ENCODE results near the gene C6orf132.

The C6orf132 gene

DNA sequence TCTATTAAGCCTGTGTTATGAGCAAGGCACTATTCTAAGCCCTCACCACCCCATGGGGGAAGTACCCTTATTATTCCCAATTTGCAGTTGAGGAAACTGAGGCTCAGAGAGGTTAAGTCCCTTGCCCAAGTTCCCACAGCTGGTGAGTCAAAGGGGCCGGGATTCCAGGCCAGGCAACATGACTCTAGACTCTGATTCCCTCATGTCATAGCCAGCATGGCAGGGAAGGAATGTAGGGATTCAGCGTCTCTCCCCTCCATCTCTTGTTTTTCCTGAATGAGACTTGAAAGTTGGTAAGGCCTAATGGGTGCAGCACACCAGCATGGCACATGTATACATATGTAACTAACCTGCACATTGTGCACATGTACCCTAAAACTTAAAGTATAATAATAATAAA lies 6.7 kb downstream of the C6orf132 start:
- DNase-seq: no peak

DNA sequence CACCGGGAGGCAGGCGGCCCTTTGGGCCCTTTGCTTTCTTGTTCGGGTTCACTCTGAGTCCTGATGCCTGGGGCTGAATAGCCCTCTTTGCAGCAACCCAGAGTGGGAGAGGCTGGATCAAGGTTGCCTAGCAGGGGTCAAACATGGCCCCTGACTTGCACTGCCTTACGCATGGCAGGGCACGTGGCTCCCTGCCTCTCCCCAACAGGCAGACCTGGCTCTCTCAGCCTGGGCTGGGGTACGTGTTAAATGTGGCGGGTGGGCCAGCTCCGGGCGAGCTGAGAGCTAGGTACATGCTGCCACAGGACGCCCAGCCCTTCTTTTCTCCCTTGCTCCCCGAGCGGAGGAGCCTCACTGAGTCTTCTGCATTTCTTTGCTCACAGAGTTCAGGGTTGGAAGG lies 7.3 kb downstream of the C6orf132 start:
- no peak for DNase-seq

- DNase-seq: no peak
These were observed 8.5 kb downstream of the C6orf132 start for GRCh38 chr6:42133926-42134325.

GRCh38 chr6:42131531-42131930 lies 10.9 kb downstream of the C6orf132 start:
- no peak for DNase-seq

DNA sequence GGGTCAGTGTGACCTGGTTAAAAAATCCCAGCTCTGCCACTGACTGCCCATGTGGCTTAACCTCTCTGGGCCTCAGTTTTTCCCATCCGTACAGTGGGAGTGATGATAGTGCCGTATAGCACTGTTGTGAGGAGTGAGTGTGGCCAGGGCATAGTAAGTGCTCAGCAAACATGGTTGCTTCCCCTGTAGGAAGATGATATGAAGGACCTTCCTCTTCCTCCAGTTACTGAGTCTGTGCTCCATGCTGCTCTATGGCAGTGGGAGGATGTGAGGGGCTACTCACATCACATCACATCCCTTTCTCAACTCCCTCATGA lies 13.1 kb downstream of the C6orf132 start:
- DNase-seq: no peak

- DNase-seq: no peak
These were observed 13.7 kb downstream of the C6orf132 start for GRCh38 chr6:42128460-42129359.

DNA sequence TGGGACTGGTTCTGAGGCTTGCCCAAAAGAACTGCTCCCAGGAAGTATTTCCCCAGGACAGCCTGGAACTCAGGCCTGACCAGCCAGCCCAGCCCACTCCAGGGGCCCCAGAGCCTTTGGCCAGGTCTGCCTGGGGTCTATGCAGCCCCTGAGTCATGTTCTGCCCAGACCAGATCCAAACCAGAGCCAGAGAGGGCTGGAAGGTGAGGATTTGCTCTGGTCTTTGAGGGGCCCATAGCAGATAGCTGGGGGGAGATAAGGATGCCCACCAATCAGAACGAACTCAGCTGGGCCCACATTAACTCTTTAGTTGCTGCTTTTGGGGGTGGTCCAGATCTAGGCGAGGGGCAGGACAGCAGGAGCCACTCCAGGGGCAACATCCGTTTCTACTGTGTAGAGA lies 16.8 kb downstream of the C6orf132 start:
- no peak for DNase-seq

DNA sequence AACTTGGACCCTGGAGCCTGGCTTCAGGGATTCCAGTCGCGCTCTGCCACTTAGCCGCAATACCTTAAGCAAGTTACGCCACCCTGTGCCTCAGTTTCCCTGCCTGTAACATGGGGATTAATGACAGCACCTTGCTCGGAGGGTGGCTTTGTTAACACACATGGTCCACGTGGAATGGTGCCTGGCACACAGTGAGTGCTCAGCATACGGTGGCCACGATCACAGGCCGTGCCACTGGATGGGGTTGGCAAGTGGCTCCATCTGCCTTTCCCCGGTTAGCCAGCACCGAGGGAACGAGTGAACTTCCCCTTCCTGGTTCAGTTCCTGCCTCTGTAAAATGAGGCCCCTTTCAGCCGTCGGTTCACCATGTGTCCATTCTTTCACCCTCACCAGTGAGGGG lies 17.2 kb downstream of the C6orf132 start:
- DNase-seq: no peak

DNA sequence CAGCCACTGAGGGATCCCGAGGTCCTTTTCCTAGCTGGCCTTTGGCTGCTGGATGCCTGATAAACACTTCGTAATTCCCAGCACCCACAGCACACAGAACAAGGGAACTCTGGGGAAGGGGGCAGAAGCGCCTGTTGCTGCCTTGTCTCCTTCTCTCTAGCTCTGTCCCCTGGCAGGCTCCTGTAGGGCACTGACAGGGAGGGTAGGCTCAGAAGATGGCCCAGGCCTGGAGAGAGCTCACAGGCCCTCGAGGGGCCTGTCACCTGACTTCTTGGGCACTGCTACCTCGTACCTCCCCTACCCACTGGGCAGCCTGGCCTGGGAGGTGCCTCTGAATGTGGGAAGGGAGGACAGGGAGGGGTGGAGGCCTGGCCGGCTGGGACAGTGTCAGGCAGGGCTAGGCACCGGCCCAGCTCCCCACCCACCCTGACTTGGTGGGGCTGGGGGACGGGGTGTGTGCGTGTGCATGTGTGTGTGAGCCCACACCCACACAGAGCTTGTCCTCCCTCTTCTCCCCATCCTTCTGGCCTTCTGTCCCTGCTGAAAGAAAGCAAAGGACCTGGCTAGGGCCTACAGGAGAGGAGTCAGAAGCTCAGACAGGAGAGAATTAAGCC lies 18.1 kb downstream of the C6orf132 start:
- DNase-seq: no peak

DNA sequence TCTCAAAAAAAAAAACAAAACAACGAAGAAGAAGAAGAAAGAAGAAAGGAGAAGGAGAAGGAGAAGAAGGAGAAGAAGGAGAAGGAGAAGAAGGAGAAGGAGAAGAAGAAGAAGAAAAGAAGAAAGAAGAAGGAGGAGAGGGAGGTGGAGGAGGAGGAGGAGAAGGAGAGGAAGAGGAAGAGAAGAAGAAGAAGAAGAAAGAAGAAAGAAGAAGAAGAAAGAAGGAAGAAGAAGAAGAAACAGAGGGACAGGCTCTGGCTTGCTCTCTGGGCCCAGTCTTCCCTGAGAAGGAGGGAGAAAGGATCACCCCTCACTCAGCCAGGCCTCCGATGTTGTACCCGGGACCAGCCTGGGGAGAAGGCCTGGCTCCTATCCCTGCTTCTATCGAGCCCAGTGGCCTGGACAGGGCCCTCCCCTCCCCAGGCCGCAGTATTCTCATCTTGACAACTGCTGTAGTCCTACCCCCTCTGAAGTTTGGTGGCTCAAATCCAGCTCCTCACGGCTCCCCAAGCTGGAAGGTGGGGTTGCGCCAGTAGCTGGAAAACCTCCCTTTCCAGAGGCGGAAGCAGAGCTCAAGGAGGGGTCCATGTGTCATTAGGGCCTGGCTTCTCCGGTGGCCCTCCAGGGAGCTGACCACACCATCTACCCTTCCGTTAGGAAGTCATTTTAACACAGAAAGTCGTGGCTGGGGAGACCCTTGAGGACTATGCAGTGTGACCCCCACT lies 18.9 kb downstream of the C6orf132 start:
- no peak for DNase-seq

GRCh38 chr6:42120895-42121865 lies 21.2 kb downstream of the C6orf132 start:
- DNase-seq: no peak

DNA sequence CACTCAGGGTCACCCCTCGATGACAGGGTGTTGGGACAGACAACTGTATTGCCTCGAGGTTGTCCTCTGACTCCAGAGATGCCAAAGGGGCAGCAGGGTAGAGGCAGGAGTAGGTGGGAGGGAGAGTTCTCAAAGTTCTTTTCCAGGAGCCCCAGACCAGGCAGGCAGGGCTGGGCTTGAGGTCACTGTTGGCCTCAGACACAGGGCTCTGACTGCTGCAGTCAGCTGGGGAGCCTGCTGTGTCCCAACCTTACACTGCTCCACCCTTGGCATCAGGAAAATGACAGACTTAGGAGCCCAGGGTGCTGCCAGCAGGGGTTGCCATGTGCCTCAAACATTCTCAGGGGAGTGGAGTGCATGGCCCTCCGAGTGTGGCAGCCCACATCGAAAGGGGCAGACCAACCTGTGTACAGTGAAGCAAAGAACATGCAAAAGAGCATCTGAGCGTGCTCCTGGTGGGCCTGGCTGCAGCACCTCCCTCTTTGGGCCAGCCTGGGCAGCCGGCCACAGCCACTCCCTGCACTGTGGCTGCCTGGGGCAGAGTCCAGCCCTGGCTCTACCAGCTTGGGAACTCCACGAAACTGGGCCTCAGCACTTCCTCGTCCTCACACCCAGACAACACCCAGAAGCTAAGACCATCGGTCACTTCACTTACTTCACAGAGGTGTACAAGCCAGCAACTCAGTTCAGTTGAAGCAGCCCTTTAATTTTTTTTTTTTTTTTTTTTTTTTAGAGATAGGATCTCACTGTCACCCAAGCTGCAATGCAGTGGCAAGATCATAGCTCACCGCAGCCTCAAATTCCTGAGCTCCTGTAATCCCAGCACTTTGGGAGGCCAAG lies 24.0 kb downstream of the C6orf132 start:
- DNase-seq: no peak

DNA sequence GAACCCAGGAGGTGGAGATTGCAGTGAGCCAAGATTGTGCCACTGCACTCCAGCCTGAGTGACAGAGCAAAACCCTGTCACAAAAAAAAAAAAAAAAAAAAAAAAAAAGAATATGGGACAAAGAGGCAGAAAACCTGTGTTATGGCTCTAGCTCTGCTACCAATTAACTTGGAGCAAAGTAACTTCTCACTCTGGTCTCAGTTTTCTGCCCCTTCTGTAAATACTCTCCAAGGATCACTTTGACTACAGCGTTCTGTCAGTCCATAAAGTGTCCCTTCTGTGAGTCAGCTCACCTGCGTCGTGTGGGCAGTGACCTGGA lies 24.6 kb downstream of the C6orf132 start:
- no peak for DNase-seq

DNA sequence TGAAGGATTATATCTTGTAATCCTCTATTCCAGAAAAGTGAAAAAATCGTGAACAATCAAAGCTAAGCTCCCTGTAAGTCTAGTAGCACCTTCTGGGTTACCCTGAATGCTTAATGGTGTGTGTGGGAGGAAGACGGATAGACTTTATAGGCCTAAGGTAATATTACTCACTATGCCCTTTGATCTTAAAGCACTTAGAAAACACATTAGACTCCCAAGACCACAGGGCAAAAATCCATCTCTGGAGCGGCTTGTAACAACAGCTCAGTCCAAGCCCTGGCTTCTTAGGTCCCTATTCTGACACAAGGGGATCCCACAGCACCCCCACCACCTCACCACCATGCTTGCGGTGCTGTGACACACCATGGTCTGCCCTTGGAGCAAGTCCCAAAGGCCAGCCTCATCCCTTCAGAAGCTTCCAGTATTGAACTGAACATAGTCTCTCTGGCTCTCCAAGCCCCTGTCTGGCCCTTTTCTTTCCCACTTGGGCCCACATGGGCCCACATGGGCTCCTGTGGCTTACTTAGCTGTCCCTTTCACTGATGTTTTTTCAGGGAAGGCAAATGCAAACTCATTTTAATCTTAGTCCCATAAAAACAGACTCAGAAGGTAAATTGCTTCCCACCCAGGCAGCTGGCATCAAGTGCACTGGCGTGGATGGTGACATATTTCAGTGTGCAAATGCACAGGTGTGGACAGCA lies 28.3 kb downstream of the C6orf132 start:
- no peak for DNase-seq

DNA sequence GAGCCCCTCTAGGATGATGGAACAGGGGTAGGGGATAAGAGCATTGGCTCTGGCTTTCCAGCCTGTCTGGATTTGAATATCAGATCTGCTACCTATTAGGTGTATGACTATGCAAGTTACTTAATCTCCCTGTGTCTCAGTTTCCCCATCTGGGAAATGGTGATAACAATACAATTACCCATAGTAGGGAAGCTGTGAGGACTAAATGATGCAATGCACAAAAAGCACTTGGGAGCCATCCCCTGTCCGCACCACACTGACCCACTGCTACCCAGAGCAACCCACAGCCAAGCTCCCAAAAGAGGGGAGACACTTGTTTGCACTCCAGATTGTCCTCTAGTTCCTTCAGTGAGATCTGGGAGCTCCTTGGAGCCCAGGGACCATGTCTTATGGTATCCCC lies 30.1 kb downstream of the C6orf132 start:
- DNase-seq: no peak

DNA sequence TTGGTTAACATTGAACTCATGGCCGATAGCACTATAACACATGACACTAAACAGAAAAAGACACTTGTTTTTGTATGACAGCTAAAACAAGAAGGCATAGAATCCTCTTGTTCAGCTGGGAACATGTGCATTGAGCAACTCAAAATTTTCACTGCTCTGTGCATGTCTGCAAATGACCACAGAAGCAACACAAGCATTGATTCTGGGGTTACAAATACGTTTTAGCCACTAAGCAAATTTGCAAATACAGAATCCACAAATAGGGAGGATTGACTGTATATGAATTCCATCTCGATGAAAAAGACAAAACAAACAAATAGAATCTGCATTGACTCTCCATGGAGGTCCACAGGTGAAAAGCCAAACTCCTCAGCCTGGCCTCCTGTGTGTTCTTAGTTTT lies 31.7 kb downstream of the C6orf132 start:
- DNase-seq: no peak

GRCh38 chr6:42108071-42108470 lies 34.3 kb downstream of the C6orf132 start:
- DNase-seq: no peak

DNA sequence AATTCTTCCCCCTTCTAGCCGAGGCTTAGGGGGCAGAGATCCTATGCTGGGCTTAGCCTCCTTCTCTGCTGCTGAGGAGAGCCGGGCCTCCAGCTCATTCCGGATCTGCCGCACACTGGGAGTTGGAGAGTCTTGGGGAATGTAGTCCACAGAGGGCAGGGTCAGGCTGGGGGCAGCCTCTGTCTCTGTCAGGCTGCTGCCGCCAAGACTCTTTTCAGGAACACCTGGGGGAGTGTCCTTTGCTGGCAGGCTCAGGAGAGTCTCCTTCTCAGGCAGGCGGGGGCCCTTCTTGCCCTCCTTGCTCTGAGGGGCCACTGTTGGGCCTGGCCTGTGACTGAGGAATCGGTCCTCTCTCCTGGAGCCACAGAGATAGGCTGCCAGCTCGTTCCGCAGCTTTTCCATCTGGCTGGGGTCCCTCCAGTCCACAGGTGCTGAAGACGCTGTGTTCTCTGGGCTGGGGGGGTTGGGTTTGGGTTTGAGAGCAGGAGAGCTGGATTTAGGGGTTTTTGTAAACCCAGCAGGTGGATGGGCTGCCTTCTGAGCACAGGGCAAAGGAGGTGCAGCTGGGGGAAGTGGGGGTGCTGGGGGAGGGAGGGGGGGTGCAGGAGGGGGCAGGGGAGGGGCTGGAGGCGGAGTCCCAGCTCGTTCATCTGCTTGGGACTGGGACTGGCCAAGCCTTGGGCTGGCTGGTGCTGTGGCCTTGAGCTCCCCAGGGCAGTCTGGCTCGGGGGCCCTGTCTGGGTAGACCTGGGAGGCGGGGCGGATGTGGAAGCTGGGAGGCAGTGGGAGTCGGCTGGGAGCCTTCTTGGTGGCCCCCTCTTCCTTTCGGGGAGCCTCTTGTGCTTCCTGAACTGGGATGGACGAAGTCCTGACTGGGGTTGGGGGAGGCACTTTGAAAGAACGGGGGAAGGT lies 36.1 kb downstream of the C6orf132 start:
- DNase-seq: no peak

DNA sequence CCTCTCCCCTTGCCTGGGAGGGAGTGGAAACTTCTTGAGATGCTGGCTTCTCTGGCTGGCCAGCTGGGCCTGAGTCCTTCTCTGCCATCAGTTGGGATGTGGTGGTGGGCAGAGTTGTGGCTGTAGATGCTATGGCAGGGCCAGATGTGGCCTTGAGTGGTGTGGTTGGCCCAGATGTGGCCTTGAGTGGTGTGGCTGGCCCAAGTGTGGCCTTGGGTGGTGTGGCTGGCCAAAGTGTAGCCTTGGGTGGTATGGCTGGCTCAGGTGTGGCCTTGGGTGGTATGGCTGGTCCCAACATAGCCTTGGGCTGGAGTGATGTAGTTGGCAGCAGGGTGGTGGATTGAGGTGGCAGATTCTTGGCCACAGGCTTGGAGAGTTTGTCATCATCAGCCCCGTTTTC lies 36.7 kb downstream of the C6orf132 start:
- DNase-seq: no peak

DNA sequence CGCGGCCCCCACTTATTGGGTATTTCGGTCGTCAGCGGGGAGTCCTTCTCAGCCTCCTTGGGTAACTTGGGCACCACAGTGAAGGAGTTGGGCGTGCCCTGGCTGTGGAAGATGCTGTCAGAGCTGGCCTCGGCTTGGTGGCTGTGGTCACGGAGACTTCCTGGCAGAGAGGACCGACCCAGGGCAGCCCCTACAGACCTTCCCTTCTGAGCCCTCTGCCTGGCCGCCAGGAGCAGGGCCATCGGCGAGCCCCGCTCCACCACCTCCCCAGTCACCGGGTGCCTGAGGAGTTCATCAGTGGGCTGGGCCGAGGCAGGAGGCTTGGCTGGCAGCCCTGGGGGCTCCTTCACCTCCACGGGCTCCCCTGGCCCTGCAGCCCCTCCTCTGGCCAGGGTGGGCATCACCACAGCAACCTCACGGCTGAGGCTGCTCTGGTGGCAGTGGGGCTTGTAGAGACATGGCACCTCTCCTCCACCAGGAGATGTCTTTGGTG lies 37.2 kb downstream of the C6orf132 start:
- peak in 1 of 5 experiments; percentile 9 for DNase-seq
